ENCODE results near the gene RTP2. TPM values are rescaled to one million over a fixed set of nuclear protein-coding genes. Genes with fewer than 3 reads are reported as not detected.

Gene RTP2
- total RNA-seq, 1 donor from 2014 or later = not detected

DNA sequence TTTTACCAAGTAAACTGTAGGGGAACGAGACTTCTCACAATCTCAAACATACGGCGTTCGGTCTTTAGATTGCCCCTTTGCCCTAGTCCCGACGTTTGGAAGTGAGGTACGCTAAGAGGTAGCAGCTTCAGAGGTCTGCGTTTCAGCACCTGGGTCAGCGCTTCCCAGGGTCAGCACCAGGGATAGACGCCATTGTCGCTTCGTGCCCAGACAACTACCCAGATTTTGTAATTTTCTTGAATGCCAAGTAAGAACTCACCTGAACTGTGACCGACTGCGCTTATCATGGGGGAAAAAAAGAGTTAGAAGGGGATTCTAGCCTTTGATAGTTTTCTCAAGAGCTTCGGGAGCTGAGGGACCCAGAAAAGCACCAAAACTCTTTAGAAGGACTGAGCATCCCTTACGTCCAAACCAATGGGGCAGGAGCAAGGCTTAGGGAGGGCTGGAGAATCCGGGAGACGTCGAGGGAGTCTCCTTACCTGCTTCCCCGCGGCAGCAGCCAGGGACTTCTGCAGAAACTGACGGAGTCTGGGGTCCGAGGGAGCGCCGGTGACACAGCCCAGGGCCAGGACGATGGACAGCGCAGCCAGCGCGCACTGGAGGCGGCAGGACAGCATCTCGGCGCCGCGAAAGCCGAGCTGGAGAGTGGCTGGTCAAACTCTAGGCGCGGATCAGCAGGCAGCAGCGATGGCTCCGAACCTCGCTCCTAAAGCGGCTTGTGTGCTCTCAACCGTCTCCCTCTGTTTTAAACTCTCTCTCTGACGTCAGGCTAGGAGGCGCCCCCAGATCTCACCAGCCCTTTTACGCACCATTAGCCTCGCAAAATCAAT is 32.5 kb downstream of the RTP2 start, which contains the start of gene SST:
SST (minus strand) TSS at position 720 of the 830 bp plus-strand sequence; CDS start at position 617, 103 bp downstream.
- Mint-ChIP-seq H3K4me3 (ENCODE audit: unreplicated experiment) (no peak within 1 kb of the TSS), H3K36me3 (ENCODE audit: low read depth) (no peaks in the 10 kb centered on the region), H3K9me3 (ENCODE audit: low read depth) (no peaks in the 10 kb centered on the region), H3K27me3 (ENCODE audit: low read depth) (peaks cover 65% of the 10 kb centered on the region), H3K27ac (ENCODE audit: unreplicated experiment) (no peak within 1 kb of the TSS), H3K4me1 (ENCODE audit: low read depth) (peaks cover 10% of the 10 kb centered on the region)
- DNase-seq (ENCODE audit: low spot score) = no peak
- TF ChIP-seq, protein P1, sequence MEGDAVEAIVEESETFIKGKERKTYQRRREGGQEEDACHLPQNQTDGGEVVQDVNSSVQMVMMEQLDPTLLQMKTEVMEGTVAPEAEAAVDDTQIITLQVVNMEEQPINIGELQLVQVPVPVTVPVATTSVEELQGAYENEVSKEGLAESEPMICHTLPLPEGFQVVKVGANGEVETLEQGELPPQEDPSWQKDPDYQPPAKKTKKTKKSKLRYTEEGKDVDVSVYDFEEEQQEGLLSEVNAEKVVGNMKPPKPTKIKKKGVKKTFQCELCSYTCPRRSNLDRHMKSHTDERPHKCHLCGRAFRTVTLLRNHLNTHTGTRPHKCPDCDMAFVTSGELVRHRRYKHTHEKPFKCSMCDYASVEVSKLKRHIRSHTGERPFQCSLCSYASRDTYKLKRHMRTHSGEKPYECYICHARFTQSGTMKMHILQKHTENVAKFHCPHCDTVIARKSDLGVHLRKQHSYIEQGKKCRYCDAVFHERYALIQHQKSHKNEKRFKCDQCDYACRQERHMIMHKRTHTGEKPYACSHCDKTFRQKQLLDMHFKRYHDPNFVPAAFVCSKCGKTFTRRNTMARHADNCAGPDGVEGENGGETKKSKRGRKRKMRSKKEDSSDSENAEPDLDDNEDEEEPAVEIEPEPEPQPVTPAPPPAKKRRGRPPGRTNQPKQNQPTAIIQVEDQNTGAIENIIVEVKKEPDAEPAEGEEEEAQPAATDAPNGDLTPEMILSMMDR (IDR thresholded peaks at IDR 0.05) = no peak

DNA sequence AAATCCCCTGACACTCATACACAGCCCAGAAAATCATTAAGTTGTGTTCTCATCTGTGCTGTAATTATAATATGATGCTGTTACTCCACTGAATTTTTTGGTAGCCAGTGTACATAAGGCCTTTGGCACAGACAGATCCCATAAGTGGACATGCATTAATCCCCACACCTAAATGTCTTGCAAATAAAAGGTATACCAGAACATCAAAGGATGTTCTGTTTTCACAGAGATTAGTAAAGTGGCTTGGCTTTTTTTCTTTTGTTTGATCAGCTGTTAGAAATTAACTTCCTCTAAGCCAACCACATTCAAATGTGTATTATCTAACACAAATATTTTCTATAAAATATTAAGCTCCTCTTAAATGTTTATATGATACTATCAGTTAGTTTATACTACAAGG is 34.8 kb downstream of the RTP2 start:
- peaks cover 10% of the 10 kb centered on the region for H3K4me1 Mint-ChIP-seq (ENCODE audit: low read depth)
- H3K9me3 Mint-ChIP-seq (ENCODE audit: low read depth) = no peaks in the 10 kb centered on the region
- no peak overlapping the region for H3K27ac Mint-ChIP-seq (ENCODE audit: unreplicated experiment)
- H3K4me3 Mint-ChIP-seq (ENCODE audit: unreplicated experiment) = no peak overlapping the region
- TF ChIP-seq, protein P1 (IDR thresholded peaks at IDR 0.05) = no peak
- DNase-seq (ENCODE audit: low spot score) = no peak
- H3K36me3 Mint-ChIP-seq (ENCODE audit: low read depth) = no peaks in the 10 kb centered on the region
- H3K27me3 Mint-ChIP-seq (ENCODE audit: low read depth) = peaks cover 64% of the 10 kb centered on the region

DNA sequence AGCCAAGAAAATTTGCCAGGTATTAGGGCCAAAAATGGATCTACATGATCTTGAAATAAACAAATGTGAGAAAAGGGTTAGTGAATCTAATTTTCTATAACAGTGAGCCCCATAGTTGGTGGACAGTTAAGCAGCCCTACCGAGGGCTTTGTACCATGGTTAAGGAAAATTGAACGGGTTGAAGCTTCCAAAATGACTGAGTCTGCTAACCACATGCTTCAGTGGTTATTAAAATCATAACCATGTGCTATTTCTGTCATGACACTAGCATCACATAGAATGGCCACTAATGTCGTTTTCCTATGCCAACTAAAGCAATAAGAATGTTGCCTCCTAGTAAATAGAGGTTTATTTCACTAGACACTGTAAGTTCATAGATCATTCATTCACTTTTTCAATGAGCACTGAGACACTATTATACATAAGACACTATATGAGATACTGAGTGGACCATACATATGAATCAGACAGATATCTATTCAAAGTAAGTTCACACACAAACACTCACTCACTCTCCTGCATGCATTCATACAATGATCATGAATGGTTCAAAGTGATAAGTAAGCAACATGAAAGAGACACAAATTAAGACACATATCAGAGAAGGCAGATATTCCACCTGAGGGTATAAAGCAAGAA is 36.5 kb downstream of the RTP2 start:
- TF ChIP-seq, protein P1 (IDR thresholded peaks at IDR 0.05) = no peak
- no peaks in the 10 kb centered on the region for H3K9me3 Mint-ChIP-seq (ENCODE audit: low read depth)
- no peaks in the 10 kb centered on the region for H3K36me3 Mint-ChIP-seq (ENCODE audit: low read depth)
- peaks cover 10% of the 10 kb centered on the region for H3K4me1 Mint-ChIP-seq (ENCODE audit: low read depth)
- H3K4me3 Mint-ChIP-seq (ENCODE audit: unreplicated experiment) = no peak overlapping the region
- no peak overlapping the region for H3K27ac Mint-ChIP-seq (ENCODE audit: unreplicated experiment)
- H3K27me3 Mint-ChIP-seq (ENCODE audit: low read depth) = peaks cover 50% of the 10 kb centered on the region
- no peak for DNase-seq (ENCODE audit: low spot score)

DNA sequence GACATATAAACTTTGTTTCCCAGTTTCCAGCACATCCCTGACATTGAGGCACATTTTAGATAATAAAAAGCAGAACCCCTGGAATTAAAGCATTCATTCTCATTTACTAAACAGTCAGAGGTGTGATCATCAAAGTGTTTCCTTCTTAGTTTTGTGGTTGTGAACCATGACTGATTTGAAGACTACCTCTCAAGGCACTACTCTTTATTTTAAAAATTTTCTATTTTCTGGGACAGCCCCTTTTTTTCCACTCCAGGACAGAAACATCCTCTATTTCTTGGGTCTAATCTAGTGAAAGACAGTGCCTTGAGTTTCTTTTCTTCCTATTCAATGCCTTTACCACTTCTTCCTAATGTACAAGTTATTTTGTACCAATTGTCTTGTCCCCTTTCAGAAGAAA is 37.3 kb downstream of the RTP2 start:
- peaks cover 49% of the 10 kb centered on the region for H3K27me3 Mint-ChIP-seq (ENCODE audit: low read depth)
- DNase-seq (ENCODE audit: low spot score) = no peak
- H3K4me1 Mint-ChIP-seq (ENCODE audit: low read depth) = peaks cover 4% of the 10 kb centered on the region
- H3K4me3 Mint-ChIP-seq (ENCODE audit: unreplicated experiment) = no peak overlapping the region
- TF ChIP-seq, protein P1 (IDR thresholded peaks at IDR 0.05) = no peak
- no peak overlapping the region for H3K27ac Mint-ChIP-seq (ENCODE audit: unreplicated experiment)
- no peaks in the 10 kb centered on the region for H3K36me3 Mint-ChIP-seq (ENCODE audit: low read depth)
- no peaks in the 10 kb centered on the region for H3K9me3 Mint-ChIP-seq (ENCODE audit: low read depth)

DNA sequence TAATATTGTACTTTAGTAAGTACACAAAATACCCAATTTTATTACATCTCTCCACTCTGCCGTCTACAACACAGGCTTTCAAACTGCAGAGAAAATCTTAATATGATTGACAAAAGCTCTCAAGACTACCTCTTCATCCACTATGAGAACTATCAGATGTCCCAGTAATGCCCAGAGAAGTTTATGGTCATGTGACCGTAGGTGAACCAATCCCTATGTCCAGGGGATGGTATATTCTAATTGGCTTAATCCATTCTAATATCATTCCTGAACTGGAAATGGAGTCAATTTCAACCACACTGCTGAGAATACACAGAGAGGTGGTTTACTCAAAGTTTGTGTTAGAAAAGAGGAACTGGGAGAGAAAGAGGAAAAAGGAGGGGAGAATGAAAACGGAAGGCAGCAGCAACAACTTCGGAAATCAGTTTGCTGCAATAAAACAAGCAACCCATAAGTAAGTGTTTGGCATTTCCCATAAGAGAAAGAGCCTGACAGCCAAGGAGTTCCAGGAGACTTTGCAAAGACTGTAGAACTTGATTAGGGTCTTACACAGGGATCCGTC is 39.4 kb downstream of the RTP2 start:
- Mint-ChIP-seq H3K27me3 (ENCODE audit: low read depth) (peaks cover 48% of the 10 kb centered on the region), H3K4me1 (ENCODE audit: low read depth) (no peaks in the 10 kb centered on the region)

More for the DNA sequence above, 39.4 kb downstream of the RTP2 start:
- Mint-ChIP-seq H3K9me3 (ENCODE audit: low read depth) (no peaks in the 10 kb centered on the region), H3K4me3 (ENCODE audit: unreplicated experiment) (no peak overlapping the region), H3K27ac (ENCODE audit: unreplicated experiment) (no peak overlapping the region), H3K36me3 (ENCODE audit: low read depth) (no peaks in the 10 kb centered on the region)
- TF ChIP-seq, protein P1 (IDR thresholded peaks at IDR 0.05) = no peak
- no peak for DNase-seq (ENCODE audit: low spot score)
